Peyer's patch (tissue), 4 donors: ENCODE results near the gene NECAB2.

ENCODE experiments used
- CTCF ChIP-seq, 6 experiments: fragments of 450-650 bp in 4 of 6; fragments of 200-600 bp in 2 of 6; sonication (generic) in 1 of 6; IDR thresholded peaks; one replicate each; pipeline ENCODE4 v1.5.1; 2017 to 2019; ENCODE audit warnings: antibody characterized with exemption in 6 of 6, mild to moderate bottlenecking in 3 of 6, moderate library complexity in 1 of 6
- POLR2A ChIP-seq, 2 donors: fragments of 450-650 bp; IDR thresholded peaks; one replicate each; pipeline ENCODE4 v1.5.1; 2017; ENCODE audit warnings: antibody characterized with exemption in 2 of 2, mild to moderate bottlenecking in 2 of 2, moderate library complexity in 2 of 2

GRCh38 chr16:84004442-84004841, 36.4 kb downstream of the NECAB2 start:
- TF ChIP-seq CTCF (IDR thresholded peaks at IDR 0.05) = no peak
- no peak for TF ChIP-seq POLR2A (IDR thresholded peaks at IDR 0.05)
